IPS DF 19.7 (cell line): ENCODE measurements around the gene THTPA.

Experiments used
- DNase-seq: peaks from one replicate; pipeline ENCODE4 v3.0.0-alpha.2; 2013; ENCODE audit warnings: low read depth, low spot score

The THTPA gene

GRCh38 chr14:23555882-23556699, at the start of gene THTPA:
THTPA (plus strand) TSS chr14:23556271; CDS start chr14:23556758, 487 bp downstream.
- DNase-seq: no peak

DNA sequence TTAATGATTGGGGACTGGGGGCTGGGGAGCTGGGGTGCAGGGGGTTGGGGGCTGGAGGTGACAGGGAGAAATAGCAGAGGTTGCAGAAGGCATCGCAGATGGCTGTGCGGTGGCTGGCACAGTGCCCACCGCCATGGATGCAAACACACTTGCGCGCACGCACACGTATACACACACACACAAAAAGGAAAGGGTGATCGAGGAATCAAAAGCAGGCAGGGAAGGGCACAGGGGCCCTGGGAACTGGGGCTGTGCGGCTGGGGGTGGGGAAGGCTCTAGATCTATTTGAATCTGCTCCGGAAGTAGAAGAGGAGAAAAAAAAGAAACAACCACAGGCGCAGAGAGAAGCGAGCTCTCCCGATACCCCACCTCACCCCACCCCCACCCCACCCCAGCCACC, 43.9 kb upstream of the THTPA start:
- DNase-seq: no peak

DNA sequence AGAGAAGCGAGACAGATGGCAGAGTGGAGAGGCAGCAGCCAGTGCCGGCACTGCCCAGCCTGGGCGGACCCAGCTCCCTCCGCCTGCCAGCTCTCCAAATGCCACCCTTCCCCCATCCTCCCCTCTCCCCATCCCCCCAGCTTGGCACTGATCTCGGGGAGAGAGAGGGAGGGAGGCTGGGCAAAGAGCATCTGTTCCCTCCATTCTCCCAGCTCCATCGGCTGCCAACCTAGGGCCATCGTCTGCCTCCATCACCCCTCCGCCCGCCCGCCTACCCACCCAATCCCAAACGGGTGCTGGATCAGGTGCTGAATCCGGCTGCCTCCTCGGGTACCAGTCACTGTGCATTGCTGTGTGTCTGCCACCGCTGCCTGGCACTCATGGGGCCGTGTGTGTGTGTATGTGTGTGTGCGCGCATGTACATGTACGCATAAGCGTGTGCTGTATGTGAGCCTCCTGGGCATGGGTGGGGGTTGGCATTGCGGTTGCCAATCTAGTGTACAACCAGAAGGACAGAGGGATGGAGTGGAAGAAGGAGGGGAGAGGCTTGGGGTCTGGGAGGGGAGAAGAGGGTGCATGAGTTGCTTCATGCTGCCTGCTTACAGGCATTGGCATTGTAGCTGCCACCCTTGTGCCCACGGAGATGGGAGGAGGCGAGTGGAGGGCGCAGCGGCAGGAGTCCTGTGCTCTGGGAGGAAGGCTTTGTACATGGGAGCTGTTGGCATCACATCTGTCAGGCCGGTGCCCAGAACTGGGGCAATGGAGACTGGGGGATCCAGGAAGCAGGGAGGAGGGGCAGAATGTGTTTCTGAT, 42.9 kb upstream of the THTPA start:
- DNase-seq: no peak

- no peak for DNase-seq
These were observed 42.0 kb upstream of the THTPA start for GRCh38 chr14:23513818-23514643.

DNA sequence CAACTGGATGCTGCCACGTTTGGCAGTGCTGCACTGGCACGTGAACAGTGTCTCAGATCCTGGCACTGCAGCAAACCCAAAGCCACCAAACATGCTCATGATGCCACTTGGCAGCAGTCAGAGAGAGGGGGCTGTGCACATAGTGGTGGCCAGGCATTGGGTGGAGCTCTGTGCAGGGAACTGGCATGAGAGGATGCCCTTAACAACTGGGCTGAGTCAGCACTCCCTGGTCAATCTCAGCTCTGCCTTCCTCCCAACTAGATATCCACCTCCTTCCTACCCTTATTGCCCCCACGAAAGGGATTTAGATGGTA, 41.5 kb upstream of the THTPA start:
- DNase-seq: no peak

DNA sequence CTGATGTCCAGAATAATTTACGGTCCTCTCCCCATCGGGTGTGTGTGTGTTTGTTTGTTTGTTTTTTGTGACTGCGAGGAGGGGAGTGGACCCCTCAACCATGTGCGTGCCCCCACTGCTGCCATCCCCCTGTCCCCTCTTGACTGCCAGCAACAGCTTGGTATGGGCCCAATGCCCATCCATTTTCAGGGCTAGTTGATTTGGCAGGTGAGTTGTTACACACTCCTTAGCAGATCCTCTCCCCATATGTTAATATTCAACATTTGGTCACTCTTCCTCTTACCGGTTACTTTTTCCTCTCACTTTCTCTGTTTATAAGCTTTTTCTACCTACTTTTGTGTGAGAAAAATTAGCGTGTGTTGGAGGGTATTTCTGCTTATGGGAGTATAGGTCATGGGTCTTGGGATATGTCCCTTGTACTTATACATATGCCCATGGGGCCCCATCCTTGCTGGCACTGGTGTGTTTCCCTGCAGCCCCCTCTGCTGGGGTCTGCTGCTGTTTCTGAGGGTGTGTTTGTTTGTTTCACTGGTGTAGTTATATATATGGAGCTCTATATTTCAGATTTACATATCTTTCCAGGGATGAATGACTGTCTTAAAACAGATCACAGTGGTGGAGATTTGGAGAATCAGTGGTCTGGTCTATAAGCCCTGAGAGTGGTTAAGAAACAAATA, 38.3 kb upstream of the THTPA start:
- DNase-seq: no peak

DNA sequence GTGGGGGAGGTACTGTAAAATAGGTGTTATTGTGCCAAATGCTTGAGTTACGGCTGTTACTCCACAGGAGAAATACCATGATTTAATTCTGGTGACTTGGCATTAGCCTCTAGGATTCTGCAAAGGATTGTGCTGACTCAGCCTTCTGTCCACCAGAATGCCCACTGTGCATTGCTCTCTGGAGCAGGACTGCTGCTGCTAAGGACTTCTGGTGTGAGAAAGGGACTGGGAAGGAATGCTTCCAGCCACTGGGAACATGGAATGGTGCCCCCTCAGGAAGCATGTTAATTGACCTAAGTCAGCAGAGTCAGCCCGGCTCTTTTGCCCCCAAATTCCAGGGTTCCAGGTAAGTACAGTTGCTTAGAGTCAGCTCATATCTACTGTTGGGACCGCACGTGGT, 37.4 kb upstream of the THTPA start:
- no peak for DNase-seq

GRCh38 chr14:23520899-23521533, 35.1 kb upstream of the THTPA start:
- no peak for DNase-seq

DNA sequence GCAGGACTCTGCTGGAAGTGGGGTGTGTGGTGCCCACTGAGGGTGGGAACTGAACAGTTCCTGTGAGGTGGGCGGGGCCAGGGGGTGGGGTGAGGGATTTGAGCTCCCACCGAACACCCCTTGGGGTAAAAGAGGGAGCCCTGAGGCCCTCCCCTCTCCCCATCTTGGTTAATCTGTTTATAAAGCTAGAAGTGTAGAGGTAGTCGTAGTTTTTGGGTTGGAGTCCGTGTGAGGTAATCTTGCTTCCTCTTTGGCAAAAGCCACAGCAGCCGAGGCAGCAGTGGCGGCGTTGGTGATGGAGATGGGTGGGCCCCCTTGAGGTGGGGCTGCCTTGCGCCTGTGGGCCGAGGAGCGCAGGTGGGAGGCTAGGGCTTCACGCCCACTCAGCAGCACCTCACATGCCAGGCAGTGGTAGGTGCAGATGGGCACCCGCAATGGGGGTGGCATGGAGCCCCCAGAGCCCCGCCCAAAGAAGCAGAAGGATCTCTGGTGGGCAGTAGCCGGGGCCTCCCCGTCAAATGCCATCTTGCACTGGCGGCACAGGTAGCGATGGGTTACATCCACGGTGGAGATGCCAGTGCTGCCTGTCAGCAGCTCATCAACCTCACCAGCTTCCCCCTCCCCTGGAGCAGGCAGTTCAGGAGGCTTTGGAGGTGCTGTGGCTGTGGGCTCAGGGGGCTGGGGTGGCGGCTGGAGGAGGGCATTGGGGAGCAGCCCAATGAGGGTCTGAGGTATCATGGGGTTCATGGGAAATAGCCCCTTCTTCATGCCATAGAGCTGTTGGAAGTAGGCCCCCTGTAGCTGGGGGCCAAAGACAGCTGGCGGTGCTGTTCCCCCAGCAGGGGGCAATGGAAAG, 34.1 kb upstream of the THTPA start:
- no peak for DNase-seq

- DNase-seq: no peak
These were observed 33.4 kb upstream of the THTPA start for GRCh38 chr14:23522643-23523198.

- DNase-seq: no peak
These were observed 32.6 kb upstream of the THTPA start for GRCh38 chr14:23523229-23524016.

DNA sequence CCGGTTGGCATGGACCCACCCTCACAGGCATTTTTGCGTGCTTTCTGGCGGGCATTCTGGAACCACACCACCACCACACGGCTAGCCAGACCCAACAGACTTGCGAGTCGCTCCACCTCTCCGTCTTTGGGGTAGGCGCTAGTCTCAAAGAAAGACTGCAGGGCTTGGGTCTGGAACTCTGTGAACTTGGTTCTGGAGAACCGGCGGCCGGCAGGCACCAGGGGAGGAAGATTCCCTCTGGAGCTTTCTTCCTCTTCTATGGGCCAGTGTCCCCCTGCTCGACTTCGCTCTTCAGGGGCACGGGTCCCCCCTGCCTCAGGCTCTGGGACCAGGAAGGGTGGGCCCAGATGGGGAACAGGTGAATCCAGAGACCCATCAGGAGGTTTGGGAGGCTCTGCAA, 31.1 kb upstream of the THTPA start:
- no peak for DNase-seq

DNA sequence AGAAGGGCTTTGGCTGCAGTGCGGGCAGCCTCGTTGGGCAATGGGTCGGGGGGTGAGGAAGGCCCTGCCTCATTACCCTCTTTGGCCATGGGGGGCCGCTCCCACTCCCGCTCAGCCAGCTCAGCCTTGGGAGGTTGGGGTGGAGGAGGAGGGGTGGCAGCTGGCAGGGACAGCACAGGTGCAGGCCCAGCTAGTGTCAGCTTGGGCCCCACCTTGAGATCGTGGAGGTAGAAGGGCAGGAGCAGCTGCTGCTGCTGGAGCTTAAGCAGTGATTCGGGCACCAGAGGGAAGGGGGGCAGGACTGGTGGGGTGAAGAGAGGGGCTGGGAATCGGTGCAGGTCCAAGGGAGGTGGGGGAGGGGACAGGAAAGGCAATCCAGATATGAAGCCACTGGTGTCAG, 30.5 kb upstream of the THTPA start:
- DNase-seq: no peak

GRCh38 chr14:23528555-23528954, 27.5 kb upstream of the THTPA start:
- DNase-seq: no peak

GRCh38 chr14:23529016-23529415, 27.1 kb upstream of the THTPA start:
- DNase-seq: no peak

DNA sequence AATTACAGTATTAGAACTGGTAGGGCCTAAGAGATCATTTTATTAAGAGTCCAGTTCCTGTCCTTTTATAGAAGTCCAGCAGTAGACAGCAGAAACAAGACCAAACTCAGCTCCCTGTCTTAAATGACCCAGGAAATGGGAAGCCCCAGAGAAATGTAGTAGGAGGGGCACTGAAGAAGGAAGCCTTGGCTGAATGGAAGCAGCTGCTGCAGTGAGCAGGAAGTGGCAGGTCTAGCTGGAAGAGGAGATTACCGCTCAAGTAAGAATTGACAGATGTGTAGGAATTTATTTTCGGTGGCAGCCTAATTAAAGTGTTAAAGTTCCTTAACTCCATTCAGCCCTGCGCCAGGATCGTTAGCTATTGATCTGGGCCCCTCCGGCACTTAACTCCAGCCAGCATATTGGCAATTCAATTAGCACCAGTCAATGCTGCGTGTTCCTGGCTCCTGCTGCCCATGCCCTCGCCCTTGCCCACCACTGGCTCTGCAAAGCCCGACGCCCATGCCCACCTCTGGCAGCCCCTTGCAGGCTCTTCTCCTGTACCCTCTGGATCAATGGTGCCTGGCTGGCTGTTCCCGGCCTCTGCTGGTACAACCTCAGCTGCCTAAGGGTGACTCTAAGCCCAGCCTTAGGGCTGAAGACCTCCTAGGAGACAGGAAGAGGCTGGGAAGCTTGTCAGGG, 25.6 kb upstream of the THTPA start:
- no peak for DNase-seq

DNA sequence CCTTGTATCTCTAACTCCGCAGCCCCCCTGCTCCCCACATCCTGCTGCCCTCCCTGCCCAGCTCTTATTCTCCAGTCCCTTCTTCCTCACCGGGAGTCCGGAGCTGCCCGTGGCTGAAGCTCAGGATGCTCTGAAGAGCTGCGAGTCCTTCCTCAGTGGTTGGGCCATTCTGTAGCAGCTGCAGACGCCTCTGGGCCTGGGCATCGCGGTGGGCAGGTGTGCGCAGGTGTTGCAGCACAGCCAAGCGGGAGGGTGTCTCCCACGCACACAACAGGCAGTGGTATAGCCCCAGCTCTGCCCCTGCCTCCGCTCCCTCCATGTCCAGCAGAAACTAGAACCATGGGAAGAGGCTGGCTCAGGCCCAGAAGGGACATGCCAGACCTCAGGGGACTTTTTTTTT, 24.7 kb upstream of the THTPA start:
- no peak for DNase-seq

GRCh38 chr14:23532658-23533057, 23.4 kb upstream of the THTPA start:
- no peak for DNase-seq
